Measurements from ENCODE around the gene DPP6. TPM values are rescaled to one million over a fixed set of nuclear protein-coding genes. Genes with fewer than 3 reads are reported as not detected.

The DPP6 gene
- total RNA-seq, 1 experiment from 2014 or later, result not detected

- Histone ChIP-seq H3K9me3 (ENCODE audit: low read length) (no peaks in the 10 kb centered on the region), H3K4me1 (ENCODE audit: insufficient read depth, low read length) (no peaks in the 10 kb centered on the region), H3K27ac (ENCODE audit: low read length) (no peak overlapping the region), H3K9ac (ENCODE audit: low read length) (no peak overlapping the region), H3K36me3 (ENCODE audit: low read depth, low read length) (no peaks in the 10 kb centered on the region), H2AFZ (ENCODE audit: low read length) (no peak overlapping the region), H3K27me3 (ENCODE audit: low read length) (no peaks in the 10 kb centered on the region), H4K20me1 (ENCODE audit: low read length) (no peaks in the 10 kb centered on the region), H3K79me2 (ENCODE audit: low read length) (no peaks in the 10 kb centered on the region), H3K9me2 (replicated peaks; ENCODE audit: low read length) (no peaks in the 10 kb centered on the region), H3K4me2 (ENCODE audit: low read length) (no peak overlapping the region), H3K4me3 (ENCODE audit: low read length) (no peak overlapping the region), H3F3A (ENCODE audit: low read length, unreplicated experiment) (no peaks in the 10 kb centered on the region)
- no TSS peak for BruUV-seq (replicated peaks)
- DNase-seq (no peak), ATAC-seq (no peak)
- intact Hi-C loops (cut with micrococcal nuclease), result no loop called here
- ChIA-PET CTCF (no interaction called here), POLR2A (ENCODE audit: unreplicated experiment) (no interaction called here)
- no peak for TF ChIP-seq EZH2 (IDR thresholded peaks at IDR 0.05; ENCODE audit: low read length, unreplicated experiment)
- TF ChIP-seq CTCF (conservative IDR thresholded peaks at IDR 0.05; ENCODE audit: low read depth, low read length), result no peak
- no peak for TF ChIP-seq EZH2phosphoT487 (IDR thresholded peaks at IDR 0.05; ENCODE audit: borderline replicate concordance, low read length)
Measured at GRCh38 chr7:154775681-154776080, 723.5 kb downstream of the DPP6 start.

GRCh38 chr7:154776350-154776749, 724.2 kb downstream of the DPP6 start:
- no TSS peak for BruUV-seq (replicated peaks)
- Histone ChIP-seq H4K20me1 (ENCODE audit: low read length) (no peaks in the 10 kb centered on the region), H3K27ac (ENCODE audit: low read length) (no peak overlapping the region), H3K9me3 (ENCODE audit: low read length) (no peaks in the 10 kb centered on the region), H3K36me3 (ENCODE audit: low read depth, low read length) (no peaks in the 10 kb centered on the region), H3K4me1 (ENCODE audit: insufficient read depth, low read length) (no peaks in the 10 kb centered on the region), H3K9ac (ENCODE audit: low read length) (no peak overlapping the region), H3K27me3 (ENCODE audit: low read length) (no peaks in the 10 kb centered on the region), H3F3A (ENCODE audit: low read length, unreplicated experiment) (no peaks in the 10 kb centered on the region), H3K9me2 (replicated peaks; ENCODE audit: low read length) (no peaks in the 10 kb centered on the region), H3K79me2 (ENCODE audit: low read length) (no peaks in the 10 kb centered on the region), H2AFZ (ENCODE audit: low read length) (no peak overlapping the region), H3K4me2 (ENCODE audit: low read length) (no peak overlapping the region), H3K4me3 (ENCODE audit: low read length) (no peak overlapping the region)
- CTCF ChIA-PET, result no interaction called here
- ATAC-seq (no peak), DNase-seq (no peak)
- intact Hi-C loops (cut with micrococcal nuclease), result no loop called here
- POLR2A ChIA-PET (ENCODE audit: unreplicated experiment), result no interaction called here
- TF ChIP-seq EZH2 (IDR thresholded peaks at IDR 0.05; ENCODE audit: low read length, unreplicated experiment), result no peak
- TF ChIP-seq CTCF (conservative IDR thresholded peaks at IDR 0.05; ENCODE audit: low read depth, low read length), result no peak
- TF ChIP-seq EZH2phosphoT487 (IDR thresholded peaks at IDR 0.05; ENCODE audit: borderline replicate concordance, low read length), result no peak

- no peaks in the 10 kb centered on the region for H3K27me3 ChIP-seq (ENCODE audit: low read length)
Measured at GRCh38 chr7:154777023-154777422, 724.8 kb downstream of the DPP6 start.

More at GRCh38 chr7:154777023-154777422, 724.8 kb downstream of the DPP6 start:
- DNase-seq (no peak), ATAC-seq (no peak)
- no peaks in the 10 kb centered on the region for H3F3A ChIP-seq (ENCODE audit: low read length, unreplicated experiment)
- H4K20me1 ChIP-seq (ENCODE audit: low read length), result no peaks in the 10 kb centered on the region
- H3K27ac ChIP-seq (ENCODE audit: low read length), result no peak overlapping the region
- no peaks in the 10 kb centered on the region for H3K4me1 ChIP-seq (ENCODE audit: insufficient read depth, low read length)
- TF ChIP-seq CTCF (conservative IDR thresholded peaks at IDR 0.05; ENCODE audit: low read depth, low read length), result no peak
- no peak for TF ChIP-seq EZH2phosphoT487 (IDR thresholded peaks at IDR 0.05; ENCODE audit: borderline replicate concordance, low read length)
- no peak for TF ChIP-seq EZH2 (IDR thresholded peaks at IDR 0.05; ENCODE audit: low read length, unreplicated experiment)
- BruUV-seq (replicated peaks), result no TSS peak
- ChIA-PET POLR2A (ENCODE audit: unreplicated experiment) (no interaction called here), CTCF (no interaction called here)
- no peak overlapping the region for H2AFZ ChIP-seq (ENCODE audit: low read length)
- H3K4me2 ChIP-seq (ENCODE audit: low read length), result no peak overlapping the region
- H3K79me2 ChIP-seq (ENCODE audit: low read length), result no peaks in the 10 kb centered on the region
- no peak overlapping the region for H3K9ac ChIP-seq (ENCODE audit: low read length)
- intact Hi-C loops (cut with micrococcal nuclease), result no loop called here
- no peaks in the 10 kb centered on the region for H3K36me3 ChIP-seq (ENCODE audit: low read depth, low read length)
- H3K9me3 ChIP-seq (ENCODE audit: low read length), result no peaks in the 10 kb centered on the region
- no peak overlapping the region for H3K4me3 ChIP-seq (ENCODE audit: low read length)
- H3K9me2 ChIP-seq (replicated peaks; ENCODE audit: low read length), result no peaks in the 10 kb centered on the region
